ENCODE data around the gene TMEM45B.
"Not testable (repeated sequence)": the region's sequence is repeated elsewhere in the genome, so short reads cannot be mapped to it uniquely, and the experiment has no call there.

The TMEM45B gene

DNA sequence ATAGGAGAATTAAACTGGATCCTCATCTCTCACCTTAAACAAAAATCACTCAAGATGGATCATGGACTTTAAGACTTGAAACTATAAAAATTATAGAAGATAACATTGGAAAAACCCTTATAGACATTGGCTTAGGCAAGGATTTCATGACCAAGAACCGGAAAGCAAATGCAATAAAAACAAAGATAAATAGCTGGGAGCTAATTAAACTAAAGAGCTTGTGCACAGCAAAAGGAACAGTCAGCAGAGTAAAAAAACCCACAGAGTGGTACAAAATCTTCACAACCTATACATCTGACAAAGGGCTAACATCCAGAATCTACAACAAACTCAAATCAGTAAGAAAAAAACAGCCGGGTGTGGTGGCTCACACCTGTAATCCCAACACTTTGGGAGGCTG is 7.4 kb upstream of the TMEM45B start:
- not testable (repeated sequence) for DNase-seq (ENCODE audit: low read depth)

DNA sequence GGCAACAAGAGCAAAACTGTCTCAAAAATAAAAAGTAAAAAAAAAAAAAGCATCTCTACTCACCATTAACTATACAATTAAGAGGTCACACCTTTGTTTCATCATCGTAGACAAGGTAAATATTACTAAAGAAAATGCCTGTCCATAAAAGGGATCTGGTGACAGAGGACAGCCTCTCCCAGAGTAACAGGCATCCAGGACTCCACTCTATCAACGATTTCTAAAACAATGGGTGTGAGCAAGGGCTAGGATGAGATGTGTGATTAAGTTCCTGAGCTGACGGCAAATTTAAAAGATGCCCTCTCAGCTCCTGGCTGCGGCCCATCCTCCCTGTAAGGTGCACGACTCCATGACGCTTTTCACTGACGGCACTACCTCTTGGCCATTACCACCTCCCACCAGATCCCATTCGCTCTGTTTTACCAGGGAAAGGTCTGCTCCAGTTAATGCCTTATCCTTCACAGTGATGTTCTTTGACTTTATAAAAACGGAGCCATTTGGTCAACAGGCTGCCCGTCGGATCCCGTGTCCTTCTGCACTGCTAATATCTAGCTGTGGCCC is 2.3 kb upstream of the TMEM45B start:
- DNase-seq (ENCODE audit: low read depth), result no peak

DNA sequence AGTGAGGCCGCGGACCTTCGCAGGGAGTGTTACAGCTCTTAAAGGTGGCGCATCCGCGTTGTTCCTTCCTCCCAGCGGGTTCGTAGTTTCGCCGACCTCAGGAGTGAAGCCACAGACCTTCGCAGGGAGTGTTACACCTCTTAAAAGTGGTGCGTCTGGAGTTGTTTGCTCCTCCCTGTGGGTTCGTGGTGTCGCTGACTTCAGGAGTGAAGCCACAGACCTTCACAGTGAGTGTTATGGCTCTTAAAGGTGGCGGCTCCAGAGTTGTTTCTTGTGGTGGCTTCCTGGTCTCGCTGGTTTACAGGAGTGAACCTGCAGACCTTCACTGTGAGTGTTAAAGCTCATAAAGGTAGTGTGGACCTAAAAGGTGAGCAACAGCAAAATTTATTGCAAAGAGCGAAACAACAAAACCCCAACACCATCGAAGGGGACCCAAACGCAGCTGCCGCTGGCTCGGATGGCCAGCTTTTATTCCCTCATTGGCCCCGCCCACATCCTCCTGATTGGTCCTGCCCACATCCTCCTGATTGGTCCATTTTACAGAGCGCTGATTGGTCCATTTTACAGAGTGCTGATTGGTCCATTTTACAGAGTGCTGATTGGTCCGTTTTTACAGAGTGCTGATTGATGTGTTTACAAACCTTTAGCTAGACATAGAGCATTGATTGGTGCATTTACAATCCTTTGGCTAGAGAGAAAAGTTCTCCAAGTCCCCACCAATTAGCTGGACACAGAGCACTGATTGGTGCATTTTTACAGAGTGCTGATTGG is 1.2 kb upstream of the TMEM45B start:
- peak; percentile 67 for DNase-seq (ENCODE audit: low read depth)

- DNase-seq (ENCODE audit: low read depth), result no peak
These were observed 1.9 kb downstream of the TMEM45B start for GRCh38 chr11:129817534-129818051.

DNA sequence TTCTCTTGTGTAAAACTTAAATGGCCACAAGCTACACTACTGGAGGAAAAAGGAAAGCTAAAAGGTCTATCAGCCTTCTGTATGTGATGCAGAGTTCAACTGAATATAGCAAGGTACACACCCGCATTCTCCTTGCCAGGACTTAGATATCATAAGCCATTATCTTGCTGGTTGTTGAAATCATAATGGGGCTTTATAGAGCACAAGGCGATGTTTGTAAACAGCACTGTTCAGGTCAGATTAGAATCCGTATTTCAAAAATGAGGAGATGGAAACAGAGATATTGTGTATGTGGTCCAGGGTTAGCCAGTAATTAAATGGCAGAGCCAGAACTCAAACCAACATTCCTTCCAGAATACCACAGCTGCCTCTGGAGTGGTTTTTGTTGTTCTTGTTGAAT is 2.6 kb downstream of the TMEM45B start:
- DNase-seq (ENCODE audit: low read depth), result not testable (repeated sequence)

DNA sequence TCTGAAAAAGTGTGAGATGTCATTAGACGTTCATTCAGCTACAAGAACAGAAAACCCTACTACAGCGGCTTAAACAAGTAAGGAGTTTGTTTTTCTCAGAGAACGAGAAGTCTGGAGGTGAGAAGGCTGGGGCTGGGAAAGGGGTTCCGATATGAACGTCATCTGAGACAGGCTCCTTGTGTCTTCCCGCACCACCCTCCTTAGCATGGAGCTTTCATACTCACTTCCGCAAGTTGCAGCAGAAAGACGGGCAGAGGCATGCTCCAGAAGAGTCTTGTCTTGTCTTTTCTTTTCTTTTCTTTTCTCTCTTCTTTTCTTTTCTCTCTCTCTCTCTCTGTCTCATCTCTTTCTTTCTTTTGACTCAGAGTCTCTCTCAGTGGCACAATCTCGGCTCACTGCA is 3.6 kb downstream of the TMEM45B start:
- DNase-seq (ENCODE audit: low read depth), result no peak

GRCh38 chr11:129820228-129820627 is 4.6 kb downstream of the TMEM45B start:
- DNase-seq (ENCODE audit: low read depth), result not testable (repeated sequence)

DNA sequence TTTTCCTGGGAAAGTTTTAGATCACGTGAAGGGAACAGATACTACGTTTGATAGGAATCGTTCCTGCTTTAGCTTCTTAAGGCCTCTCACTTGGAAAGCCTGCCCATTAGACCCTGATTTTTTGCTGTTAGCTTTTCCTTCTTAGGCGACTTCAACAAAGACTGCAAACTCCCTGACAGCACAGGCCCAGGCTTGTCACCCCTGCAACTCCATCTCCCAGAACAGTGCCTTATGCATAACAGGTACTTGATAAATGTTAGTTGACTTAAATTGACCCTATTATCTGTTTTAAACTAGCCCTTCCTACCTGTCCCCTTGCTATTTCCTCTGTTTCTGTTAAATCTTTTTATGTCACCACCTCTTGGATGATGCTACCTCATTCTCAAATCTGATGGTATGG is 7.6 kb downstream of the TMEM45B start:
- not testable (repeated sequence) for DNase-seq (ENCODE audit: low read depth)

GRCh38 chr11:129823799-129824198 is 8.2 kb downstream of the TMEM45B start:
- not testable (repeated sequence) for DNase-seq (ENCODE audit: low read depth)

GRCh38 chr11:129825380-129825779 is 9.7 kb downstream of the TMEM45B start:
- no peak for DNase-seq (ENCODE audit: low read depth)

GRCh38 chr11:129828301-129828836 is 12.7 kb downstream of the TMEM45B start:
- DNase-seq (ENCODE audit: low read depth), result no peak

GRCh38 chr11:129829497-129829896 is 13.8 kb downstream of the TMEM45B start:
- not testable (repeated sequence) for DNase-seq (ENCODE audit: low read depth)

GRCh38 chr11:129831227-129831626 is 15.6 kb downstream of the TMEM45B start:
- DNase-seq (ENCODE audit: low read depth), result not testable (repeated sequence)

- not testable (repeated sequence) for DNase-seq (ENCODE audit: low read depth)
These were observed 17.6 kb downstream of the TMEM45B start for GRCh38 chr11:129833260-129833659.

- DNase-seq (ENCODE audit: low read depth), result not testable (repeated sequence)
These were observed 20.8 kb downstream of the TMEM45B start for GRCh38 chr11:129836423-129836891.

DNA sequence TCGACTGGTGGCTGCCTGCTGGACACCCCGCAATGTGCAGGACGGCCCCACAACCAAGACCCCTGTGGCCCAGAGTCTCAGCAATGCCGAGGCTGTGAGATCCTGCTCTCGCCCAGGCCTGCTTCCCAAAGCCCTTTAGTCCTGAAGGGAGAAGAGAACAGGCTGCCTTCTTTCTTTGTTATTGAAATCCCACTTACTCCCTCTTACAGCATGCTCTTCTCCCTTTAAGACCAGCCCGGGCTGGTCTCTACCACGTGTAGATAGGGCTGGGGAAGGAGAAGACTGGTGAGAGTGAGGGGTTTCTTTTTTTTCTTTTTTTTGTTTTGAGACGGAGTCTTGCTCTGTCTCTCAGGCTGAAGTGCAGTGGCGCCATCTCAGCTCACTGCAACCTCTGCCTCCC is 21.3 kb downstream of the TMEM45B start:
- DNase-seq (ENCODE audit: low read depth), result no peak

GRCh38 chr11:129840236-129840635 is 24.6 kb downstream of the TMEM45B start:
- DNase-seq (ENCODE audit: low read depth), result no peak

DNA sequence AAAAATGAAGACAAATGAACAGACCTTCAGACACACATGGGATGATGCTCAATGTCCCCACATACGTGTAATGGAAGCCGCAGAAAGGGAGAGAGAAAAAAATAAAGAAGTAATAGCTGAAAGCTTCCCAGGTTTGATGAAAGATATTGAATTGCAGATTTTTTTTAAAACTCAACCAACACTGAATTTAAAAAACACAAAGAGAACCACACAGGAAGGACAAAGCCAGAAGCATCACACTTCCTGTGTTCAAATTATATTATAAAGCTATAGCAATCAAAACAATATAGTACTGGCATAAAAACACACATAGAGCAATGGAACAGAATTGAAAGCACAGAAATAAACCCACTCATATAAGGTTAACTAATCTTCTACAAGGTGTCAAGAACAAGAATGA is 26.5 kb downstream of the TMEM45B start:
- DNase-seq (ENCODE audit: low read depth), result no peak

DNA sequence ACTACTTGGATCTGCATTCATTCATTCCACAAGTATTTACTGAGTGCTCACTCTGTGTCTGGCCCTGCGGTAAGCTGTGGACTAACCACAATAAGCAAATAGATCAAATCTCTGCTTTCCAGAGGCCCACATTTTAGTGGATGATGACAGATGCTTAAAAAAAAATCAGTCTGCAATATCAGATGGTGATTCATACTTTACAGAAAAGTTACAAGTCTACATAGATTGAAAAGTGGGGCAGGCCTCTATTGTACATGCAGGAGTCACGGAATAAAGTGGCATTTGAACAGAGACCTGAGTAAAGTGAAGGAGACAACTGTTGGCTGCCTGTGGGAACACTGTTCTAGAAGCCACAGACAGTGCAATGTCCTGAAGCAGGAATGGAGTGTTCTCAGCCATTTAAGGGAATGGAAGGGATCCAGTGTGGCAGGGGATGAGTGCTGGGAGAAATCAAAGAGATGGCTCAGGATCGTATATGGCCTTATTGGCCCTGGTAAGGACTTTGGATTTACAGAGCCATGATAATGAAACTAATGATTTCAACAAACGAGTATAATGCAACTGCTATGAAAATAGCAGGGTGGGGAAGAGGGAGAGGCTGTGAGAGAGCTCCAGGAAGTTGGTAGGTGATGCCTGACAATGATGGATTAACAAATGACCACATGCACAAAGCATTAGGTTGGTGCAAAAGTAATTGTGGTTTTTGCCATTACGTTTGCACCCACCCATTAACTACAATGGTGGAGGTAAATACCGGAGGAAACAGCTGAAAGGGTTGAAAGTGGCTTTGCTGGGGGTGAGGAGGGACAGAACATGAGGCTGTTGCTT is 31.1 kb downstream of the TMEM45B start:
- no peak for DNase-seq (ENCODE audit: low read depth)

GRCh38 chr11:129847361-129847760 is 31.7 kb downstream of the TMEM45B start:
- DNase-seq (ENCODE audit: low read depth), result not testable (repeated sequence)

GRCh38 chr11:129849447-129850130 is 33.9 kb downstream of the TMEM45B start:
- DNase-seq (ENCODE audit: low read depth), result no peak

Data from activated T-cell treated with anti-CD3 and anti-CD28 coated beads for 24 hours (primary cell).